HG02884 (cell line): ENCODE results near the gene SLIT3.

Experiments
- ATAC-seq: cut with Tn5 transposase; IDR thresholded peaks from one replicate; pipeline ENCODE4 v1.9.1; 2021; ENCODE audit warnings: mild to moderate bottlenecking, moderate library complexity; ENCODE audit not compliant: unreplicated experiment

Gene SLIT3

GRCh38 chr5:168908207-168908606, 392.7 kb downstream of the SLIT3 start:
- ATAC-seq, result no peak

GRCh38 chr5:168903061-168903460, 397.9 kb downstream of the SLIT3 start:
- no peak for ATAC-seq

GRCh38 chr5:168899673-168900072, 401.3 kb downstream of the SLIT3 start:
- ATAC-seq, result no peak

GRCh38 chr5:168899264-168899663, 401.7 kb downstream of the SLIT3 start:
- ATAC-seq, result no peak

- ATAC-seq, result no peak
Observed at GRCh38 chr5:168898247-168898911, 402.6 kb downstream of the SLIT3 start.

GRCh38 chr5:168897387-168898122, 403.4 kb downstream of the SLIT3 start:
- ATAC-seq, result no peak

GRCh38 chr5:168895295-168896071, 405.5 kb downstream of the SLIT3 start:
- ATAC-seq, result no peak

GRCh38 chr5:168893283-168893682, 407.7 kb downstream of the SLIT3 start:
- no peak for ATAC-seq

- ATAC-seq, result no peak
Observed at GRCh38 chr5:168892618-168893186, 408.2 kb downstream of the SLIT3 start.

- ATAC-seq, result no peak
Observed at GRCh38 chr5:168890816-168891812, 409.8 kb downstream of the SLIT3 start.

GRCh38 chr5:168889039-168889438, 411.9 kb downstream of the SLIT3 start:
- no peak for ATAC-seq

GRCh38 chr5:168887931-168888330, 413.0 kb downstream of the SLIT3 start:
- ATAC-seq, result no peak

- ATAC-seq, result no peak
Observed at GRCh38 chr5:168886157-168886556, 414.8 kb downstream of the SLIT3 start.

- ATAC-seq, result no peak
Observed at GRCh38 chr5:168885324-168886120, 415.4 kb downstream of the SLIT3 start.

- no peak for ATAC-seq
Observed at GRCh38 chr5:168883991-168884390, 416.9 kb downstream of the SLIT3 start.

- no peak for ATAC-seq
Observed at GRCh38 chr5:168883281-168883741, 417.6 kb downstream of the SLIT3 start.

- no peak for ATAC-seq
Observed at GRCh38 chr5:168882283-168882682, 418.7 kb downstream of the SLIT3 start.

GRCh38 chr5:168881427-168882149, 419.4 kb downstream of the SLIT3 start:
- ATAC-seq, result no peak

GRCh38 chr5:168879929-168880328, 421.0 kb downstream of the SLIT3 start:
- peak; percentile 89 for ATAC-seq
